ENCODE results near the gene NMNAT3.

Gene NMNAT3

GRCh38 chr3:139523718-139524117 is 154.1 kb downstream of the NMNAT3 start:
- no peak overlapping the region for H3K4me2 ChIP-seq (ENCODE audit: low read length)
- no peaks in the 10 kb centered on the region for H3F3A ChIP-seq (ENCODE audit: control insufficient read depth, insufficient read depth)
- TF ChIP-seq, protein P1, sequence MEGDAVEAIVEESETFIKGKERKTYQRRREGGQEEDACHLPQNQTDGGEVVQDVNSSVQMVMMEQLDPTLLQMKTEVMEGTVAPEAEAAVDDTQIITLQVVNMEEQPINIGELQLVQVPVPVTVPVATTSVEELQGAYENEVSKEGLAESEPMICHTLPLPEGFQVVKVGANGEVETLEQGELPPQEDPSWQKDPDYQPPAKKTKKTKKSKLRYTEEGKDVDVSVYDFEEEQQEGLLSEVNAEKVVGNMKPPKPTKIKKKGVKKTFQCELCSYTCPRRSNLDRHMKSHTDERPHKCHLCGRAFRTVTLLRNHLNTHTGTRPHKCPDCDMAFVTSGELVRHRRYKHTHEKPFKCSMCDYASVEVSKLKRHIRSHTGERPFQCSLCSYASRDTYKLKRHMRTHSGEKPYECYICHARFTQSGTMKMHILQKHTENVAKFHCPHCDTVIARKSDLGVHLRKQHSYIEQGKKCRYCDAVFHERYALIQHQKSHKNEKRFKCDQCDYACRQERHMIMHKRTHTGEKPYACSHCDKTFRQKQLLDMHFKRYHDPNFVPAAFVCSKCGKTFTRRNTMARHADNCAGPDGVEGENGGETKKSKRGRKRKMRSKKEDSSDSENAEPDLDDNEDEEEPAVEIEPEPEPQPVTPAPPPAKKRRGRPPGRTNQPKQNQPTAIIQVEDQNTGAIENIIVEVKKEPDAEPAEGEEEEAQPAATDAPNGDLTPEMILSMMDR (IDR thresholded peaks at IDR 0.05; ENCODE audit: low read depth, low read length, poor library complexity, severe bottlenecking): no peak
- TF ChIP-seq EZH2phosphoT487 (IDR thresholded peaks at IDR 0.05; ENCODE audit: borderline replicate concordance, low read length): no peak
- no peaks in the 10 kb centered on the region for H3K9me3 ChIP-seq (ENCODE audit: control insufficient read depth, insufficient read depth, low read length)
- H3K4me3 ChIP-seq (ENCODE audit: low read length): no peak overlapping the region
- H3K79me2 ChIP-seq (ENCODE audit: control insufficient read depth, low read length): no peaks in the 10 kb centered on the region
- peaks cover 13% of the 10 kb centered on the region for H3K4me1 ChIP-seq (ENCODE audit: control insufficient read depth, low read length)
- H3K36me3 ChIP-seq (ENCODE audit: control insufficient read depth, low read length): no peaks in the 10 kb centered on the region
- no peaks in the 10 kb centered on the region for H3K27me3 ChIP-seq (ENCODE audit: control insufficient read depth, low read length)
- H3K27ac ChIP-seq (ENCODE audit: low read depth, low read length): no peak overlapping the region
- no peaks in the 10 kb centered on the region for H3K9me2 ChIP-seq (replicated peaks; ENCODE audit: control insufficient read depth, low read length)
- H4K20me1 ChIP-seq (ENCODE audit: control insufficient read depth, insufficient read depth, low read depth, low read length): no peaks in the 10 kb centered on the region

DNA sequence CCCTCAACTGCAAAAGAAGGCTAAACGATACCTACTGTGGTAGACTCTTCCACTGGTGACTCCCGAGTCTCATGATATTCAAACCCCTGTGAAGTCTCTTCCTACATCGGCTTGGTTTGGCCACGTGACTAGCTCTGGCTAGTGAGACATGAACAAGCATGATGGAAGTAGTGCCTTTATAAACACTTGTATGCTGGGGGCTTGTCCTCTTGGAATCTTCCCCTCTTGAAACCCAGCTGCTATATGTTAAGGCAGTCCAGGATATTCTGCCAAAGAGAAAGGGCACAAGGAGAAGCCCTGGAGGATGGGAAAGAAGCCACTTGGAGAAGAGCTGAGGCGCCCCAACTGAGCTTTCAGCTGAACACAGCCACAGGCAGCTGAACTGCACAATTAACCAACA is 154.6 kb downstream of the NMNAT3 start:
- Histone ChIP-seq H3K36me3 (ENCODE audit: control insufficient read depth, low read length) (no peaks in the 10 kb centered on the region), H3K27ac (ENCODE audit: low read depth, low read length) (no peak overlapping the region), H3K4me3 (ENCODE audit: low read length) (no peak overlapping the region), H3K4me1 (ENCODE audit: control insufficient read depth, low read length) (peaks cover 13% of the 10 kb centered on the region), H4K20me1 (ENCODE audit: control insufficient read depth, insufficient read depth, low read depth, low read length) (no peaks in the 10 kb centered on the region), H3K79me2 (ENCODE audit: control insufficient read depth, low read length) (no peaks in the 10 kb centered on the region), H3K4me2 (ENCODE audit: low read length) (no peak overlapping the region), H3K9me2 (replicated peaks; ENCODE audit: control insufficient read depth, low read length) (no peaks in the 10 kb centered on the region), H3K9me3 (ENCODE audit: control insufficient read depth, insufficient read depth, low read length) (no peaks in the 10 kb centered on the region), H3F3A (ENCODE audit: control insufficient read depth, insufficient read depth) (no peaks in the 10 kb centered on the region), H3K27me3 (ENCODE audit: control insufficient read depth, low read length) (no peaks in the 10 kb centered on the region)
- TF ChIP-seq, protein P1 (IDR thresholded peaks at IDR 0.05; ENCODE audit: low read depth, low read length, poor library complexity, severe bottlenecking): no peak
- no peak for TF ChIP-seq EZH2phosphoT487 (IDR thresholded peaks at IDR 0.05; ENCODE audit: borderline replicate concordance, low read length)

DNA sequence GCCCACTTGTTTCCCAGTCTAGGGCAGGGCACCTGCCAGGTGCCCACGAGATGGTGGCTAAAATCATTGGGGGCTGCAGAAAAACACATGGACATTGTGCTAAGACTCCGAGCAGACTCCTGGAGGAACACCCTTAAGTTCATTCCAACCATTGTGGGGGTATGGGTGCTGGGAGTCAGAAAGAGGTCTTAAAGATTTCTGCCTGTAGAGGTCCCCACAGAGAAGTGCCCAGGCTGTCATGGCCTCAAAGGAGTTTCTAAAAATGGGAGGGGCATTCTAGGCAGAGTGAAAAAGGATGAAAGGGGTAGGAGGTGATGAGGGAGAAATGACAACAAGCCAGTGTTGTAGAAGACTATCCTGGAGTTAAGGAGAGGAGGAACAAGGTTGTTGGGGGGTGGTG is 155.4 kb downstream of the NMNAT3 start:
- H3F3A ChIP-seq (ENCODE audit: control insufficient read depth, insufficient read depth): no peaks in the 10 kb centered on the region
- TF ChIP-seq, protein P1 (IDR thresholded peaks at IDR 0.05; ENCODE audit: low read depth, low read length, poor library complexity, severe bottlenecking): no peak
- TF ChIP-seq EZH2phosphoT487 (IDR thresholded peaks at IDR 0.05; ENCODE audit: borderline replicate concordance, low read length): no peak
- no peaks in the 10 kb centered on the region for H4K20me1 ChIP-seq (ENCODE audit: control insufficient read depth, insufficient read depth, low read depth, low read length)
- no peak overlapping the region for H3K4me3 ChIP-seq (ENCODE audit: low read length)
- no peaks in the 10 kb centered on the region for H3K9me3 ChIP-seq (ENCODE audit: control insufficient read depth, insufficient read depth, low read length)
- peaks cover 13% of the 10 kb centered on the region for H3K4me1 ChIP-seq (ENCODE audit: control insufficient read depth, low read length)
- no peaks in the 10 kb centered on the region for H3K36me3 ChIP-seq (ENCODE audit: control insufficient read depth, low read length)
- no peak overlapping the region for H3K27ac ChIP-seq (ENCODE audit: low read depth, low read length)
- H3K79me2 ChIP-seq (ENCODE audit: control insufficient read depth, low read length): no peaks in the 10 kb centered on the region
- no peaks in the 10 kb centered on the region for H3K9me2 ChIP-seq (replicated peaks; ENCODE audit: control insufficient read depth, low read length)
- H3K27me3 ChIP-seq (ENCODE audit: control insufficient read depth, low read length): no peaks in the 10 kb centered on the region
- no peak overlapping the region for H3K4me2 ChIP-seq (ENCODE audit: low read length)

DNA sequence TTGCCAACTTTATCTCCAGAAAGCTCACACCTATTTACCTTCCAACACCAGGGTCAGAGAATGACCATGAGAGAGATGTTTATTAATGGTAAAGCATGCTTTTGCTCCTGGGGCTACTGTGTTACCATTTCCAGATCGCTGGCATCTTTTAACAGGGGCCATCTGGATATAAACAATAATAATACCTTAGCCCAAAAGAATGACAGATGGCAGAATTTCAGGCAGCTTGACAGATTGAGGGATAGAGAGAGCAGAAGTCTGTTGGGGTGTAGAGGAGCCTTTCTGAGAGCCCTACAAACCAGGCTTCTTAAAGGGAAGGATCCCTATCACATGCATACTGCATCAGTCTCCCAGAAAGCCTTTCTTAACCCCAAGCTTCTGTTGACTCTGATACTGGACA is 156.0 kb downstream of the NMNAT3 start:
- Histone ChIP-seq H3K9me3 (ENCODE audit: control insufficient read depth, insufficient read depth, low read length) (no peaks in the 10 kb centered on the region), H3K36me3 (ENCODE audit: control insufficient read depth, low read length) (no peaks in the 10 kb centered on the region), H3K4me2 (ENCODE audit: low read length) (no peak overlapping the region), H3K4me3 (ENCODE audit: low read length) (no peak overlapping the region), H4K20me1 (ENCODE audit: control insufficient read depth, insufficient read depth, low read depth, low read length) (no peaks in the 10 kb centered on the region), H3K79me2 (ENCODE audit: control insufficient read depth, low read length) (no peaks in the 10 kb centered on the region), H3K4me1 (ENCODE audit: control insufficient read depth, low read length) (peaks cover 13% of the 10 kb centered on the region), H3F3A (ENCODE audit: control insufficient read depth, insufficient read depth) (no peaks in the 10 kb centered on the region), H3K27ac (ENCODE audit: low read depth, low read length) (no peak overlapping the region), H3K9me2 (replicated peaks; ENCODE audit: control insufficient read depth, low read length) (no peaks in the 10 kb centered on the region), H3K27me3 (ENCODE audit: control insufficient read depth, low read length) (no peaks in the 10 kb centered on the region)
- no peak for TF ChIP-seq EZH2phosphoT487 (IDR thresholded peaks at IDR 0.05; ENCODE audit: borderline replicate concordance, low read length)
- TF ChIP-seq, protein P1 (IDR thresholded peaks at IDR 0.05; ENCODE audit: low read depth, low read length, poor library complexity, severe bottlenecking): no peak
